GM12864 (cell line): ENCODE data around the gene RAB5B.
A peak's percentile ranks its signal among the peaks of the same experiment; 100 is the strongest.

ENCODE experiments used
- DNase-seq: peaks from one replicate; pipeline ENCODE4 v3.0.0-alpha.2; 2011; ENCODE audit warnings: low read depth
- H3K4me3 ChIP-seq: 2 replicates; pipeline ENCODE4 v1.5.1; 2011; ENCODE audit warnings: mild to moderate bottlenecking, low read depth, low read length, control low read depth
- CTCF ChIP-seq: IDR thresholded peaks from 2 replicates; pipeline ENCODE4 v1.5.1; 2011; ENCODE audit warnings: low read depth, mild to moderate bottlenecking, moderate library complexity, low read length, control low read depth, inconsistent platforms; ENCODE audit errors: missing control alignments

Gene RAB5B

GRCh38 chr12:55929306-55929791 is 44.5 kb upstream of the RAB5B start:
- peak; percentile 79 for DNase-seq
- H3K4me3 ChIP-seq = peak overlapping the region; percentile 70

DNA sequence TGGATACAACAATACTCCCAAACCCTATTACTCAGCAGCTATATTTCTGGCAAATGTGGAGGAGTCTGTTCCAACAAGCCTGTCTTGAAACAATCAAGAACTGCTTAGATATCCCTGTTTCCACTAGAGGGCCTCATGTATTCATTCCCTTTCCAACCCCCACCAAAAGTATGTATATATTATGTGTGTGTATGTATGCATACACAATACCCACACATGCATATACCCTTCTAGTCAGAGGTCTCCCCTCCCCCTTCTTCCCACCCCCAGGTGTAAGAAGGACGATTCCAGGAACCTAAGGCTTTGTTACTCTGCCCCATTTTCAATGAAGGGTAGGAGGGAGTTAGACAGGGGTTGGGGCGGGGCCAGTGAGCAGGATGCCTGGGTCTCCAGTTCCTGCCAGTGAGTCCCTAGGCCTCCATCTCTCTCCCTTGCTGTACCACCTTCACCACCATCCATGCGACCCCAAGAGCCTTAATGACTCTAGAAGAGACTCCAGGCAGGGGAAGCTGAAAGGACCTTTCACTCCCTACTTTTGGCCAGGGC is 43.0 kb upstream of the RAB5B start, which contains the start of gene DGKA:
DGKA (plus strand) TSS at position 392 of the 546 bp plus-strand sequence. CDS start 5,342 bp downstream, outside the sequence.
- TF ChIP-seq CTCF = peak; percentile 75
- H3K4me3 ChIP-seq = peak within 1 kb of the TSS; percentile 82

More at GRCh38 chr12:55929306-55929791, 44.5 kb upstream of the RAB5B start:
- TF ChIP-seq CTCF = no peak

DNA sequence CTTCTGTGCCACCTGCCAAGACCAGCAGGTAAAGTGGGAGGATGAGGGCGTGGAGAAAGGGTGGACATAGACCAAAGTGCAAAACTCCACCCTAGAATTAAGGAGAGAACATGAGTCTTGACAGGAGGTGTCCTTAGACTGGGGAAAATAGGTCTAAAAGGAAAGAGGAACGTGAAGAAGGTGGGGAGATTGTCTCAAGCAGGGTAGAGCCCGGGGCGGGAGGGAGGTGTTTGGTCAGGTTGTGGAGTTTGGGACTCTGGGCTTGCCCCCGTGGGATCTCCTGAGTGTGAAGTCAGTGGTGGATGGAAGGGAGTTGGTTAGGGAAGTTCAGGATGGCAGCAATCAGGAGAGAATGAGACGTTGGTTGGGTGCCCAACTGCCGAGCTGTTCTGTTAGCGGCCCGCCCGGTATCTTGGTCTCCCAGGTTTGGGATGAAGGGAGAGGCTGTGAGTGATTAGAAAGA is 42.5 kb upstream of the RAB5B start:
- H3K4me3 ChIP-seq = peak overlapping the region; percentile 82
- DNase-seq = no peak
- TF ChIP-seq CTCF = no peak

More for the DNA sequence above, 43.0 kb upstream of the RAB5B start, which contains the start of gene DGKA:
- DNase-seq = no peak

DNA sequence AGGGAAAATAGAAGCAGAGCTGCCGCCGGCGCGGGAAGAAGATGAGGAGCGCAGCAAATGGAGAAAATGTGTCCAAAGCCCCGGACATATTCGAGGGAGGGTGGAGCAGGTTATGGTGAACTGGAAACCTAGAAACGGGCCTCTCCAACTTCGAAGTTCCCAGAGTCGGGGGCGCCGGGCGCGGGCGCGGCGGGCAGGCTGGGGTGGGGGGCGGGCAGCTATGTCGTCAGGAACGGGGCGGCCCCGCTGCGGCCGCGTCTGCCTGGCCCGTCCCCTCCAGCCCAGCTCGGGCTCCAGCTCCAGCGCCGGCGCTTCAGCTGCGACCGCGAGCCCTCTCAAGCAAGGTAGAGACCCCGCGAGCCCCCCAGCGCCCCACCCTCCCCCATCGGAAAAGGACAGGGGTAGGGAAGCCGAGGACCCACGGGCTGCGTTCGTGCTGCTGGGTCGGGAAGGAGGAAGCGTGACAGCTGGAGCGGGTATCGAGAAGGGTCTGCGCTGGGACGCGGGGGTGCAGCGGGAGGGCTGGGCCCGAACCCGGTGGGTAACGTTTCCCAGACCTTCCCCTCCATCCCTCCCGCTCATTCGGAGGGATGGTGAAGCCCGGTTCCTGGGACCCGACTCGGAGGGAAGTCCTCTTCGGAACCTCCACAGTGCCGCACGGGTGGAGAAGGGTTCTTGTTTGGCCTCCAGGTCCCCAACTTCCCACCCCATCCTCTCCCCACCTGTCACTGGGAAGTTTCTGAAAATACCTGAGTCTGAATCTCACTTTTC is 41.9 kb upstream of the RAB5B start:
- DNase-seq = no peak
- no peak for TF ChIP-seq CTCF
- H3K4me3 ChIP-seq = peak overlapping the region; percentile 82

- no peak for DNase-seq
- H3K4me3 ChIP-seq = peak overlapping the region; percentile 82
- no peak for TF ChIP-seq CTCF
Observed at GRCh38 chr12:55932551-55932910, 41.3 kb upstream of the RAB5B start.

DNA sequence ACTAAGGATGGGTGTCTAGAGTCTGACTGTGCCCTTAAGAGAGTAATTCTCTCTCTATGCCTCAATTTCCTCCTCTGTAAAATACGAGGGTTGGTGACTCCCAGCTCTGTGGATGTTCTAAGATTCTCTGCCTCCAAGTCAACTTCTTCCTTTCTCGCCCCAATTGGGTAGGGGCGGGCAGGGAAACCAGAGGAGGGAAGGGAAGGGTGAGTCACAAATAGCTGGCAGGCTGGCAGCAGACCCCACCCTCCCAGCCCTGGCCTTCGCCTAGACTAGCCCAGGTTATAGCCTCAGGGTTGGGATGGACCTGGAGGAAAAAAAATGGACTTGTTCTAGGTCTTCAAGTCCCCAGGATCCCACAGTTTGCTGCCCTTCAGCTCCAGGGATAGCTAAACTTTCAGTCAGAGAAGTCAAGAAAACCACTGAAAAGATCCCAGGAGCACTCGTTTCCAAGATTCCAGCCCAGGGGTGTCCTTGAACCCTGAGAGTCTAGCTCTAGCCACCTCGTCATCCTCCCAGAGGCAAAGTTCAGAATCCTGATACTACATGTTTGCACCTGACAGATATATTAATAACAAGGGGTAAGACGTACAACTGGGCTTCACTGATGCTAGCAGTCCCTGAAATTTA is 40.6 kb upstream of the RAB5B start:
- no peak overlapping the region for H3K4me3 ChIP-seq
- DNase-seq = no peak

More for the DNA sequence above, 40.6 kb upstream of the RAB5B start:
- no peak for TF ChIP-seq CTCF
